Left ventricle myocardium superior (tissue), 1 donor: Measurements from ENCODE around the gene PSTPIP1. TPM values are rescaled to one million over a fixed set of nuclear protein-coding genes. Genes with fewer than 3 reads are reported as not detected.

Experiments
- ATAC-seq: fragments of 200-7000 bp; cut with Tn5 transposase; one replicate; pipeline ENCODE4 v1.9.1; 2020; ENCODE audit warnings: mild to moderate bottlenecking, moderate library complexity
- DNase-seq: peaks from one replicate; pipeline ENCODE4 v3.0.0-alpha.2; 2020
- intact Hi-C: fragments of 100-400 bp; cut with micrococcal nuclease; formaldehyde crosslinking; loops from one replicate; pipeline ENCODE4 v1.11.0; 2022
- total RNA-seq: library from RNA; stranded (reverse); fragmentation: NEBNext Ultra II Directional; extraction: Animal tissue kit (Norgen Biotek cat#: 25700); gene quantifications from one replicate; pipeline ENCODE4 v1.2.1, GENCODE V29; 2021
- donor health status: DM: no; HTN: yes; CAD: no; lungs with severe emphysema.

Gene PSTPIP1
- total RNA-seq, 1 donor from 2014 or later, result 2.4 TPM

- intact Hi-C loops, result no loop called here
- ATAC-seq, result no peak
- peak; percentile 23 for DNase-seq
These were observed 41.8 kb downstream of the PSTPIP1 start for GRCh38 chr15:77036537-77037387.

DNA sequence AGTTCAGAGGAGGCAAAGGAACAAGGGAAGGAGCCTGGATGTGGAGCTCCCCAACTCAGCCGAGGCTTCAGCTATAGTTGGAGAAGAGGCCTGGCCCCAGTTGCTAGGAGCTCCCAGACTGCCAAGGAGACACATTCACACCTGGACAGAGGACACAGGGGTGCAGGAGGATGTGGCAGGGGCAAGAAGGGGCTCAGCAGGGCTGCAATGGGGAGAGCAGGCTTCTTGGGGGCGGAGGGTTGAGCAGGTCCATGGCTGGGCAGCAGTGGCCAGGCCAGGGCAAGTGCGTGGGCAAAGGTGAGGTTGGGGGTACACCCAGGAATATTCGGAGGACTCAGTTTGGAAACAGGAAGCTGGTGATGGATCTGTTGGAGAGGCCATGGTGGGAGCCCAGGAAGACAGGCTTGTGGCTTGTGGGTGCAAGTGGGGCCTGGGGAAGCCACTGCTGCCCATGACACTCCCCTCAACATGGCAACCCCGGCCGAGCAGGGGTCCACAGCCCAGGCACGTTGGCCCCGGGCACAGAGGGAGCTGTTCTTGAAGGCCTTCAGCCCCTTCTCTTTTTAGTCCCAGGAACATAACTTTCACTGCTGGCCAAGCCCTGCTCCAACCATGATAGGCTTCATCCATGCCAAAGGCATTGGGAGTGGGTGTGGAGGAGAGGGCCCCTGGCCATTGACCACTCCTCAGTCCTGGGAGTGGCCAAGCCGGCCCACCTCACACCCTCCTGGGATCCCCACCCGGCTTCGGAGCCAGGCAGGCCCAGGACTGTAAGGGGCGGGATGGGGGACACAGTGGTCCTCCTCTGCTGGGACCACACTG, 42.7 kb downstream of the PSTPIP1 start:
- no peak for ATAC-seq
- intact Hi-C loops, result no loop called here
- peak; percentile 20 for DNase-seq

DNA sequence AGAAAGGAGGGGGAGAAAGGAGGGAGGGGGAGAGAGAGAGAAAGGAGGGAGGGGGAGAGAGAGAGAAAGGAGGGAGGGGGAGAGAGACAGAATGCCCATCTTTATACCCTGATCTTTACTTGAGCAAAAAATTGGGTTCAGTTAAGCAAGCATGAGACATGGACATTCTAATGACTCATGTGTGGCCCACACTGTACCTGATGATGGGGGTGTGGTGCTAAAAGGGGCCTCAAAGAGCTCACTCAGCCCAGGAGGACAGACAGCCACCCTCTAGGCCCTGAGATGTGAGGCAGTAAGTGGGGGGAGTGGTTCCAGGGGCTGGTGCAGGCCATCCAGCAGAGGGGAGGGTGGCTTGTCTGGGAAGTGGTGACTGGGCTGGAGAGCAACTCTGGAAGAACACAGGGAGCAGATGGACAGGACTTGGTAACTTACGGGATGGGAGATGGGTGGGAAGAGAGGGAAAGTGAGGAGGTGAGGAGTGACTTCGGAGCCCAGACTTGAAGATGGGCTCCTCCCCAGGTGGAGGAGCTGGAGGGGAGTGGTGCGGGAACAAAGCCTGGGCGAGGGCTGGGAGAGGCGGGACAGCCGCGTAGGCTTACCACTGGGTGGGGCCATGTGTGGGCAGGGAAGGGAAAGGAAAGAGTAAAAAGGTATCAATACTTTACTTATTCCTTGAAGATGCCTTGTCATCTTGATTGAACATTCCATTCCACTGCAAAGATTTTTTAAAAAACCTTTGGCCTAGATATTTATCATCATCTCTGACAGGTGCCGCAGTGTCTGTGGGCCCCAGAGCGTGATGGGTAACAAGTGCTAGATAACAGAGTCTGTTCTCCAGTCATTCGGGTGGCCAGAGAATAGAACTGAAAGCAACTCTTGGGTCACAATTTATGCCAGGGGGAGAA, 43.6 kb downstream of the PSTPIP1 start:
- ATAC-seq, result no peak
- no peak for DNase-seq
- intact Hi-C loops, result no loop called here

DNA sequence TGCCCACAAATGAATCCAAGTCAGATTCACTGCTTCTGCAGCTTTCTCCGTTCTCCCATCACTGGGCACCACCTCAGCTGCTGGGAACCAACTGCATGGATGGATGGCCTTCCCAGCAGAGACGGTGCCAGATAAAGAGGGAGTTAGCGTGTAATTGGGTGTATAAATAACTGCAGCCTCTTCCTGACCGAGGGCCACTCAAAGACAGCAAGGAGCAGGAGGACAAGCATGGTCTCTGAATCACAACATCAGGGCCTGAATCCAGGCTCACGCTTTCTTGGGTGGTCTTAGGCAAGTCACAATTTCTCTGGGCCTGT, 44.2 kb downstream of the PSTPIP1 start:
- DNase-seq (no peak), ATAC-seq (peak; percentile 37)
- intact Hi-C loops, result no loop called here

- intact Hi-C loops, result no loop called here
- peak; percentile 26 for DNase-seq
- peak; percentile 8 for ATAC-seq
These were observed 44.9 kb downstream of the PSTPIP1 start for GRCh38 chr15:77039848-77040247.

DNA sequence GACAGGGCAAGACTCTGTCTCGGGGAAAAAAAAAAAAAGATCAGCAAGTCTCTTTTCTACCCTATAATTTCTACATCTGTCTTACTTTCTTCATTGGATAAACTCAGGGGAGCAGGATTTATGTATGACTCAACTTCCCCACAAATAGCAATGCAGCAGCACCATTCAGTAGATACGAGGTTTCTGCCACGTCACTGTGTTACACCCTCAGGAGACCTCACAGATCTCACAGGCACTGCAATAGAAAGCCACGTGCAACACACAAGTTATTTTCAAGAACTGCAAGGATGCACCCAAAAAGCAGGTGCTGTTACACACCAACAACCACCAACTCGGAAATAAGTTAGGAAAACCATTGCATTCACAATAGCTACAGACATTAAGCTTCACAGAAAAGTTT, 45.7 kb downstream of the PSTPIP1 start:
- ATAC-seq, result no peak
- no peak for DNase-seq
- intact Hi-C loops, result no loop called here

DNA sequence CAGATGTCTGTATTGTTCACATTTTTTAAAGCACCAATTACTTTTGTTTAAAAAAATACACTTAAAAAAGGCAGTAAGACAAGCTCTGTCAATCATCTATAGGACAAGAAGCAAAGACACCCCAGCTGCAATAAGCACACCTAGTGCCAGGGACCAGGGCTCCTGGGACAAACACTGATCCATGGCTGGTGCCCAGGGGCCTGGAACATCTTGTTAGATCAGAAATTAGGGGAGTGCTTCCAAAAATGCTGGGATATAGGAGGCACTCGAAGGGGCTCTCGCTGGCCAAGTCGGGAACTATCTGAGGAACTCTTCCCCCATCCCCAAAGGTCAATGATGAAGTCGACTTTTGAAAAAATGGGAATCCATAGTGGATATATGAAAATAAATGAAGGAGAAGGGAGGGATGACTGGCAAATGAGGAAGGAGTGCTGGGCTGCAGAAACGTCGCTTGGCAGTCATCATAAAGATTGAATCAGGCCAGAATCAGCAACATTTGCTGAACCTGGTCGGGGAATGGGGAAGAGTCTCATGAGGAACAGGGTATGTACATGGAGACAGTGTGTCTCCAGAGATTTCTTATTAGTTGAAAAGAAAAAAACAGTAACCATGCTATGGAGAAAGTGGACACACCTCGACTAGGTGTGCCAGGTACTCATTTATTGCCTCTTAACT, 47.5 kb downstream of the PSTPIP1 start:
- intact Hi-C loops, result no loop called here
- DNase-seq (no peak), ATAC-seq (no peak)

DNA sequence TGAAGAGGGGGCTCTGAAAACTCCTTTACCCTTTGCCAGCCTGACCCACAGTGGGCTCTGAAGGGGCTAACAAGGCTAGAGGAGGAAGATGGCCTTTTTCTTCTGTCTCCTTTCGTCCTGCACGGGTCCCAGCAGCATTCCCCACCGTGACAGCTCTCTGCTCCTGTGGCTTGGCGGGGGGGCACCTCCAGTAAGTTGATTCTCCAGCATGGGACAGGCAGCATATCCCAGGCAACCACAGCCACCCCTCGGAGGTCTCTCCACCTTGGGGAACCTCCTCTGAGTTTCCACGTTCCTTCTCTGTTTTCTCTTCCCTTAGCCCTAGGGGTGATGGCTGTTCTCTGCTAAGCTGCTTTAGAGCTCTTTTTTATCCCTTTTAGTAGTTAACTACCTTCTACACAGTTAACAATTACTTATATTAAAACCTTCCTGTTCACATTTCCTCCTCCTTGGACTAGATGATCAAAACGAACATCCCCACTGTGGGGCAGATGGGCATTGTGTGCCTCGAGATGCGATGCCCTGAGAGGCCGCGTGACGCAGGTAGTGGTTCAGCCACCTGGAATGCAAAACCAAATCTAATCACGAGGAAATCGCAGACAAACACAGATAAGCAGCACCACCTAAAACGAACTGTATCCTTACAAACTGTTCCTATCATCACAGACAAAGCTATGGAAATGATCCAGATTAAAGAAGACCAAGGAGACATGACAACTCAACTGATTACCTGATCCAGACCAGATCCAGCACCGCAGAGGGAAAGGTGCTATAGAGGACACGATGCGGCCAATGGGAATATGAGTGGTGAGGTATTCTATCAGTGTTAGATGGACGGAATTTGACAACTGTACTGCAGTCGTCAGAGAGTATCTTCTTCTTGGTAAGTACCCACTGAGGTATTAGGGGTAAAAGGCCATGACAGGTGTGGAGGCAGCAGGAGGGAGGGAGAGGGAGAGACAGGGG, 48.3 kb downstream of the PSTPIP1 start:
- ATAC-seq, result no peak
- no peak for DNase-seq
- intact Hi-C loops, result no loop called here

- ATAC-seq, result peak; percentile 82
- DNase-seq, result no peak
- intact Hi-C loops, result no loop called here
These were observed 49.5 kb downstream of the PSTPIP1 start for GRCh38 chr15:77044228-77045042.

GRCh38 chr15:77045985-77046384, 51.1 kb downstream of the PSTPIP1 start:
- DNase-seq (no peak), ATAC-seq (no peak)
- intact Hi-C loops, result no loop called here

GRCh38 chr15:77046704-77047412, 51.9 kb downstream of the PSTPIP1 start:
- ATAC-seq, result no peak
- intact Hi-C loops, result no loop called here
- no peak for DNase-seq

GRCh38 chr15:77048135-77048876, 53.4 kb downstream of the PSTPIP1 start:
- no peak for DNase-seq
- intact Hi-C loops, result no loop called here
- ATAC-seq, result no peak

DNA sequence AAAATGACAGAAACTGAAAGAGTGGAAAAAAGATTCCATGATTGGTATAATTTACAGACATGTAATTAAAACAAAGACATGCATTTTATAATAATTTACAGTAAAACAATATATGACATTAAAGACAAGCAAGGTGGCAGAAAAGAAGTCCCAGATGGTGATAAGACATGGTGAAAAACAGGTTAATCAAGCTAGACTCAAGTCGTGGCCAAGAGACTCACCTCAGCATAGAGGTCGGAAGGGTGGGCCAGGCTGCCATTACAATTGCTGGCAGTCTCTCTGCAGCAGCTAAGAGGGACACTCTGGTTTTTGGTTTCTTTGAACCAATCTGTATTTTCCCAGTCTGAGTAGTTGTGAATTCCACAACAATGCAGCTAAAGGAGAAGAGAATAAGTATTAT, 57.6 kb downstream of the PSTPIP1 start:
- intact Hi-C loops, result no loop called here
- ATAC-seq, result no peak
- no peak for DNase-seq

- intact Hi-C loops, result no loop called here
- DNase-seq (no peak), ATAC-seq (no peak)
These were observed 58.8 kb downstream of the PSTPIP1 start for GRCh38 chr15:77053709-77054108.

DNA sequence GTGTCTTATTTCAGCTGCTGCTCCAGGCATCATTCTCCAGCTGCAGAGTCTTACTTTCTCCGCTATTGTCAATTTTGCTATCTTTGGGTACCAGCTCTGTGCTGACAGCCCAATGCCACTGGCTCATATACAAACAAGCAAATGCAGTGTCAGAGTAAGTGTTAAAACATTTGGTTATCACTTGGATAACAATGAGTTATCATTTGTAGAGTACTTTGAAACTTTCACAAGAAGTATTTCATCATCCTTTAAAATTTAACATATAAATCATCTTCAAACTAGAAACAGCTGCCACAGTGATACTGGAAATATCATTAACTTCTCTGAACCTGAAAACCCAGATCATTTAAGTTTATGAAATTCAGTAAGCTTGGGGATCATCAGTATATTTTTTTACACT, 62.1 kb downstream of the PSTPIP1 start:
- DNase-seq (no peak), ATAC-seq (no peak)
- intact Hi-C loops, result no loop called here

- intact Hi-C loops, result no loop called here
- DNase-seq (no peak), ATAC-seq (no peak)
These were observed 62.8 kb downstream of the PSTPIP1 start for GRCh38 chr15:77057685-77058084.
